H1 (cell line): ENCODE data around the gene PTGDS. TPM values are rescaled to one million over a fixed set of nuclear protein-coding genes. Genes with fewer than 3 reads are reported as not detected.

ENCODE experiments used
- SIX5 ChIP-seq: IDR thresholded peaks from 2 replicates; pipeline ENCODE4 v1.6.1; 2011; ENCODE audit warnings: mild to moderate bottlenecking, low read depth, low read length
- polyA plus RNA-seq, 7 experiments: library from polyadenylated mRNA; depleted of rRNA in 3 of 7; stranded (reverse) in 5 of 7; unstranded in 2 of 7; fragments of >200 nt in 5 of 7; fragments of 200-250 nt in 2 of 7; gene quantifications; 1 replicate in 5 of 7; 2 replicates in 1 of 7; 4 replicates in 1 of 7; pipeline versions ENCODE4 v1.2.1 to v1.2.3, GENCODE V29; 2011 to 2013; ENCODE audit warnings: missing spikeins in 2 of 7, mixed read lengths in 2 of 7
- total RNA-seq: library from RNA; stranded (reverse); fragmentation: NEBNext Ultra II Directional; extraction: Animal tissue kit (Norgen Biotek cat#: 25700); gene quantifications from 2 replicates; pipeline ENCODE4 v1.2.1, GENCODE V29; 2021

Gene PTGDS
- total and polyA plus RNA-seq, 2 of the 8 experiments (the other 6 are each of a cell fraction or from before 2014, with no cell fraction given): 1.7 to 2.3 TPM

DNA sequence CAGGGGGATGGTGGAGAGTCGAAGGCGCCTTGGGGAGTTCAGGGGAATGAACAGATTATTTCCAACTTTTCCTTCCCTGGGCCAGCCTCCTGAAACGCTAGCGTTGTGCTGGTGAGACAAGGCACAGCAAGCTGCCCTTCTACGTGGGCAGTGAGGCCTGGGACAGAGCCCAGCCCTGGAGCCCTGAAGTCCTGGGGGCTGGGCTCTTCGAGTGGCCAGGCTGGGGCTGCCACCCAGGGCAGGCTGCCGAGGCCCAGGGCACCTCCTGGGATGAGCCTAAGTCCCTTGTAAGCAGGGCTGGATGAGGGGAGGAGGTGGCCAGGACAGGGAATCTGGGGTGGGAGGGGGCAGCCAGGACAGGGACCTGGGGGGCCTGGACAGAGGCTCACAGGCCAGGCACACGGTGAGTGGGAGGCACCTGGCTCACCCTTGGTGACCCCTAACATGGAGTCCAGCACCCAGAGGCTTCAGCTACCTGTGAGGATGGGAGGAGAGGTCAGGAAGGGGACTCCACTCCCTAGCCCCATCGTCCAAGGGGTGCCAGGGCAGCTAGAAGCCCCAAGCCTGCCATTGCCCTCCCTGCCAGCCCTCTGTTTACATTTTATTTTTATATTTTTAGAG lies 26.5 kb upstream of the PTGDS start (continued):
- TF ChIP-seq SIX5: no peak
